Central memory CD4-positive, alpha-beta T cell (primary cell): ENCODE data around the gene EXOC3L1.

Source experiments
- DNase-seq: peaks from one replicate; pipeline ENCODE4 v3.0.0; 2022

Gene EXOC3L1

DNA sequence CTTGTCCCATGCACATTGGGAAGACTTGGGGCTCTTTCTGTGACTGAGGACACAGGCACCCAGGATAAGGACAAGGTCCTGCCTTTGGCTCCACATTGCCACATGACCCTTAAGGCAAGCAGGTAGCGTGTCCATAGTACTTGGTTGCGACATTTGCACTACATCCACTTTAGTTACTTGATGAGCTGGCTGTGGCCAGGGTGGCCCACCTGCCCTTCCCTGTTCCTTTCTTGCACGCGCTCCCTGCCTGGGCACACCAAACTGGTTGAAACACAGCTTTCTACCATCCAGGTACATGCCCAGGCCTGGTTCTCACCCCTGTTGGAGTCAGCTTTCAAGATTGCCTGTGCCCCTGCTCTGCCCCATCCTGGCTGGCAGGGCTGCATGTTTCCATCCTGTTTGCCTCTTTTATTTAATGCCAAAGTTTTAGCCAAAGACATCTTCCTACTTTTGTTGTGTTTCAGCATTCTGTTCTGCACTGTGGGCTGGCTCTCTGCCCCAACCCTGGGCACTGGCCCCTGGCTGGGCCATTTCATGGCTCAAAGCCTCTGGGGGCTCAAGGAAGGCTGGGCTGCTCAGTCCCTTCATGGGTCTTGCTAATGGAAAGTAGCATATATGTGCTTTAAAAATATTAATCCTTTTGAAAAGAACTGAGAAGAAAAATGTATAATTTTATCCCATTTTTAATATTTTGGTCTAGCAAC, 42.3 kb downstream of the EXOC3L1 start:
- no peak for DNase-seq

DNA sequence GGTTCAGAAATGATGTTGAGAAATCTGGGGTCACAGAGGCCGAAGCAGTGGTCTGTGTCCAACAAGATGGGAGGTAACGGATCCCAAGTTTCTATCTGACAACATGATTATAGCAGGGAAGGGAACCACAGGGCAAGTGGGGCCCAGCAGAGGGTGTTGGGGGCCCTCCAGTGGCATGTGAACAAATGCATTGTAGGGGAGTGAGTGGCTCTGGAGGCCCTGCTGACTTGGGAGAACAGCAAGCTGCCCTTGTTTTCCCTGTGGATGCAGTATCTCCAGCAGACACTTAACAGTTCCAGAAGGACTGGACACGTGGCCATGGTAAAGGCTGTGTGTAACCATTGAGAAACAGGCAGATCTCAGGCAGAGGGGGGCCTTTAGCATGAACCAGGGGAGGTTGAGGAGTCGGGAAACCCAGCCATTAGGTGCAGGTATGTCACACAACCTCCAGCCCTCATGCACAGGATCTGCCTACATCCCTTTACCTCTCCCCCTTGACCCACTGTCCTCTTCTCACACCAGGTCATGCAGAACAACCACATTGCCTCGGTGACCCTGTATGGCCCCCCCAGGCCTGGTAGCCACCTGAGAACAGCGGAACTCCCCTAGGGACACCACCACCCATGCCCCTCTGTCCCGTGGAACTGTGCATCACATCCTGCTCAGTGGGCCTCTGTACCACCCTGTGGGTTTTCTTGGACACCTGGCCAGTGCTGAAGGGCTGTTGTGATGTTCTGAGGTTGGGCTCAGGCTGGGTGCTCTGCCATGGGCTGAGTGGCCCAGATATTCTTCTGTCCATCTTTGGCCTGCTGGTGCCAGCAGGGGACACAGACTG, 43.2 kb downstream of the EXOC3L1 start:
- DNase-seq: no peak

GRCh38 chr16:67145746-67146145, 44.2 kb downstream of the EXOC3L1 start:
- DNase-seq: no peak

- DNase-seq: no peak
These were observed 45.0 kb downstream of the EXOC3L1 start for GRCh38 chr16:67144943-67145342.

GRCh38 chr16:67142342-67142741, 47.6 kb downstream of the EXOC3L1 start:
- DNase-seq: no peak

- DNase-seq: no peak
These were observed 48.5 kb downstream of the EXOC3L1 start for GRCh38 chr16:67141391-67141790.

DNA sequence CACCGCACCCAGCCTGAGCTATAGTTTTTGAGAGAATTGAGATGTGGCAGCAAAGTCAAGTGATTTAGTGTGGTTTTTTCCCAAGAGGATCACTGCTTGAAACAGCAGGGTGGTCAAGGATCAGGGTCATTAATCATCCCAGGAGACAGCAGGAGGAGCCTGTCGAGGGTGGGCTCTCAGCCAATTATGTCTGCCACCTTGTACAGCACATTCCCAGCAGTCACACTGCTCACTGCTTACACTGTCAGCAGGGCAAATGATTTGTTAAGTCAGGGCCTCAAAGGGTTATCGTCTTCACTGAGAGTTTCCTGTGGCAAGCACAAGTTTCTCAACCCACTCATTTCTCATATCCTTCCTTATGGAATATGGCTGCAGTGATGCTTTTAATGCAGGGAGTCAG, 52.3 kb downstream of the EXOC3L1 start:
- no peak for DNase-seq
